PC-3 (cell line): ENCODE data around the gene BDKRB2.

Experiments used
- EZH2 ChIP-seq: fragments of 300-600 bp; sonication (generic); IDR thresholded peaks from one replicate; pipeline ENCODE4 v1.6.1; 2017; ENCODE audit warnings: antibody characterized with exemption, mild to moderate bottlenecking, low read length; ENCODE audit not compliant: unreplicated experiment
- TF ChIP-seq, protein P1 (sequence below): fragments of 300-600 bp; sonication (generic); conservative IDR thresholded peaks from 2 replicates; pipeline ENCODE4 v1.5.1; 2017; ENCODE audit warnings: antibody characterized with exemption, low read depth, mild to moderate bottlenecking, low read length

DNA sequence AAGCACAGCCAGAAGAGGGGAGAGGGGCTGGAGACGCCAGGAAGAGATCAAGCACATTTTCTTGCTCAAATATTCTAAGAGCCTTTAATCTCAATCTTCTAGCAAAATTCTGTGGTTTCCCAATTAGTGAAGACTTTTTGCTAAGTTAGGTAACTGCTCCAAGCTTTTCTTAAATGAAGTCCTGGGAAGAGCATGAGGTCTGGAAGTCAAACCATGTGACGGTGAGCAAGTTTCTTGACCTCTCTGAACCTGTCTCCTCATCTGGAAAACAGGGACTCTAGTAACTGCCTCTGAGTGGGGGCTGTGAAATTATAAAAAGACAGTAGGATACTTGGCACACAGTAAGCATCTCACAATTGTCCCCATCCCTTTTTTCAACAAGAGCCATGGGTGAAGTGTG lies 75.5 kb downstream of the BDKRB2 start:
- TF ChIP-seq EZH2 = no peak
- TF ChIP-seq, protein P1, sequence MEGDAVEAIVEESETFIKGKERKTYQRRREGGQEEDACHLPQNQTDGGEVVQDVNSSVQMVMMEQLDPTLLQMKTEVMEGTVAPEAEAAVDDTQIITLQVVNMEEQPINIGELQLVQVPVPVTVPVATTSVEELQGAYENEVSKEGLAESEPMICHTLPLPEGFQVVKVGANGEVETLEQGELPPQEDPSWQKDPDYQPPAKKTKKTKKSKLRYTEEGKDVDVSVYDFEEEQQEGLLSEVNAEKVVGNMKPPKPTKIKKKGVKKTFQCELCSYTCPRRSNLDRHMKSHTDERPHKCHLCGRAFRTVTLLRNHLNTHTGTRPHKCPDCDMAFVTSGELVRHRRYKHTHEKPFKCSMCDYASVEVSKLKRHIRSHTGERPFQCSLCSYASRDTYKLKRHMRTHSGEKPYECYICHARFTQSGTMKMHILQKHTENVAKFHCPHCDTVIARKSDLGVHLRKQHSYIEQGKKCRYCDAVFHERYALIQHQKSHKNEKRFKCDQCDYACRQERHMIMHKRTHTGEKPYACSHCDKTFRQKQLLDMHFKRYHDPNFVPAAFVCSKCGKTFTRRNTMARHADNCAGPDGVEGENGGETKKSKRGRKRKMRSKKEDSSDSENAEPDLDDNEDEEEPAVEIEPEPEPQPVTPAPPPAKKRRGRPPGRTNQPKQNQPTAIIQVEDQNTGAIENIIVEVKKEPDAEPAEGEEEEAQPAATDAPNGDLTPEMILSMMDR = no peak
